Measurements from ENCODE around the gene CCDC138.

Gene CCDC138

GRCh38 chr2:108919571-108920373 lies 133.2 kb downstream of the CCDC138 start:
- no peak for DNase-seq

- no peak for DNase-seq
These were observed 134.1 kb downstream of the CCDC138 start for GRCh38 chr2:108920686-108921085.

GRCh38 chr2:108921096-108922030 lies 134.8 kb downstream of the CCDC138 start:
- no peak for DNase-seq

- no peak for DNase-seq
These were observed 135.8 kb downstream of the CCDC138 start for GRCh38 chr2:108922141-108922915.

- DNase-seq: no peak
These were observed 136.6 kb downstream of the CCDC138 start for GRCh38 chr2:108923019-108923700.

GRCh38 chr2:108923736-108924579 lies 137.4 kb downstream of the CCDC138 start:
- DNase-seq: no peak

GRCh38 chr2:108924580-108925251 lies 138.1 kb downstream of the CCDC138 start:
- no peak for DNase-seq

GRCh38 chr2:108925286-108925685 lies 138.7 kb downstream of the CCDC138 start:
- no peak for DNase-seq

GRCh38 chr2:108925735-108926134 lies 139.2 kb downstream of the CCDC138 start:
- no peak for DNase-seq
